ENCODE measurements around the gene NFKBIL1.
"Not testable (repeated sequence)": the region's sequence is repeated elsewhere in the genome, so short reads cannot be mapped to it uniquely, and the experiment has no call there.

NFKBIL1 gene

GRCh38 chr6:31544676-31545075, 2.7 kb upstream of the NFKBIL1 start:
- TF ChIP-seq TAF1 (IDR thresholded peaks at IDR 0.05; ENCODE audit: low read depth, low read length) (no peak), PAX5 (IDR thresholded peaks at IDR 0.05; ENCODE audit: insufficient read depth, low read length, severe bottlenecking) (no peak), POU2F2 (IDR thresholded peaks at IDR 0.05; ENCODE audit: low read depth, low read length) (no peak), SPI1 (IDR thresholded peaks at IDR 0.05; ENCODE audit: low read depth, low read length) (no peak), POLR2A (IDR thresholded peaks at IDR 0.05; ENCODE audit: low read depth, low read length) (no peak)
- DNase-seq (ENCODE audit: insufficient read length, low spot score) (no peak), FAIRE-seq (no peak)

- TF ChIP-seq PAX5 (IDR thresholded peaks at IDR 0.05; ENCODE audit: insufficient read depth, low read length, severe bottlenecking) (no peak), TAF1 (IDR thresholded peaks at IDR 0.05; ENCODE audit: low read depth, low read length) (no peak), POU2F2 (IDR thresholded peaks at IDR 0.05; ENCODE audit: low read depth, low read length) (no peak), POLR2AphosphoS5 (IDR thresholded peaks at IDR 0.05; ENCODE audit: low read depth, low read length) (no peak), POLR2A (IDR thresholded peaks at IDR 0.05; ENCODE audit: low read depth, low read length) (no peak), SPI1 (IDR thresholded peaks at IDR 0.05; ENCODE audit: low read depth, low read length) (no peak)
Observed at GRCh38 chr6:31545291-31545690, 2.1 kb upstream of the NFKBIL1 start.

GRCh38 chr6:31546339-31546957, 960 bp upstream of the NFKBIL1 start, which contains the start of gene ATP6V1G2:
Gene ATP6V1G2 (minus strand): TSS chr6:31546608. CDS start chr6:31546559, 49 bp downstream.
- DNase-seq (ENCODE audit: insufficient read length, low spot score) (no peak), FAIRE-seq (peak; percentile 83)
- TF ChIP-seq POU2F2 (IDR thresholded peaks at IDR 0.05; ENCODE audit: low read depth, low read length) (no peak), POLR2AphosphoS5 (IDR thresholded peaks at IDR 0.05; ENCODE audit: low read depth, low read length) (no peak), SPI1 (IDR thresholded peaks at IDR 0.05; ENCODE audit: low read depth, low read length) (no peak), PAX5 (IDR thresholded peaks at IDR 0.05; ENCODE audit: insufficient read depth, low read length, severe bottlenecking) (peak; percentile 26), POLR2A (IDR thresholded peaks at IDR 0.05; ENCODE audit: low read depth, low read length) (no peak), TAF1 (IDR thresholded peaks at IDR 0.05; ENCODE audit: low read depth, low read length) (no peak)

More at GRCh38 chr6:31545291-31545690, 2.1 kb upstream of the NFKBIL1 start:
- FAIRE-seq (no peak), DNase-seq (ENCODE audit: insufficient read length, low spot score) (no peak)

- no peak for DNase-seq (ENCODE audit: insufficient read length, low spot score)
- TF ChIP-seq SPI1 (IDR thresholded peaks at IDR 0.05; ENCODE audit: low read depth, low read length): no peak
- no peak for TF ChIP-seq POLR2AphosphoS5 (IDR thresholded peaks at IDR 0.05; ENCODE audit: low read depth, low read length)
- no peak for TF ChIP-seq POLR2A (IDR thresholded peaks at IDR 0.05; ENCODE audit: low read depth, low read length)
- TF ChIP-seq TAF1 (IDR thresholded peaks at IDR 0.05; ENCODE audit: low read depth, low read length): no peak
- no peak for TF ChIP-seq PAX5 (IDR thresholded peaks at IDR 0.05; ENCODE audit: insufficient read depth, low read length, severe bottlenecking)
- TF ChIP-seq POU2F2 (IDR thresholded peaks at IDR 0.05; ENCODE audit: low read depth, low read length): no peak
Observed at GRCh38 chr6:31547727-31548543, 527 bp downstream of the NFKBIL1 start.

GRCh38 chr6:31548544-31548873, 1.1 kb downstream of the NFKBIL1 start:
- DNase-seq (ENCODE audit: insufficient read length, low spot score) (no peak), FAIRE-seq (no peak)
- TF ChIP-seq POLR2AphosphoS5 (IDR thresholded peaks at IDR 0.05; ENCODE audit: low read depth, low read length): no peak
- no peak for TF ChIP-seq TAF1 (IDR thresholded peaks at IDR 0.05; ENCODE audit: low read depth, low read length)
- TF ChIP-seq POLR2A (IDR thresholded peaks at IDR 0.05; ENCODE audit: low read depth, low read length): no peak
- no peak for TF ChIP-seq PAX5 (IDR thresholded peaks at IDR 0.05; ENCODE audit: insufficient read depth, low read length, severe bottlenecking)
- no peak for TF ChIP-seq POU2F2 (IDR thresholded peaks at IDR 0.05; ENCODE audit: low read depth, low read length)
- TF ChIP-seq SPI1 (IDR thresholded peaks at IDR 0.05; ENCODE audit: low read depth, low read length): no peak

More at GRCh38 chr6:31547727-31548543, 527 bp downstream of the NFKBIL1 start:
- no peak for FAIRE-seq

GRCh38 chr6:31551371-31551770, 4.0 kb downstream of the NFKBIL1 start:
- peak; percentile 81 for FAIRE-seq

GRCh38 chr6:31556307-31556706, 8.9 kb downstream of the NFKBIL1 start:
- no peak for DNase-seq (ENCODE audit: insufficient read length, low spot score)
- TF ChIP-seq POLR2AphosphoS5 (IDR thresholded peaks at IDR 0.05; ENCODE audit: low read depth, low read length): no peak
- no peak for TF ChIP-seq PAX5 (IDR thresholded peaks at IDR 0.05; ENCODE audit: insufficient read depth, low read length, severe bottlenecking)
- no peak for TF ChIP-seq POU2F2 (IDR thresholded peaks at IDR 0.05; ENCODE audit: low read depth, low read length)
- no peak for TF ChIP-seq POLR2A (IDR thresholded peaks at IDR 0.05; ENCODE audit: low read depth, low read length)
- peak; percentile 80 for FAIRE-seq

More at GRCh38 chr6:31551371-31551770, 4.0 kb downstream of the NFKBIL1 start:
- DNase-seq (ENCODE audit: insufficient read length, low spot score): not testable (repeated sequence)

GRCh38 chr6:31557443-31558317, 10.3 kb downstream of the NFKBIL1 start:
- no peak for TF ChIP-seq POU2F2 (IDR thresholded peaks at IDR 0.05; ENCODE audit: low read depth, low read length)
- no peak for TF ChIP-seq POLR2A (IDR thresholded peaks at IDR 0.05; ENCODE audit: low read depth, low read length)
- TF ChIP-seq TAF1 (IDR thresholded peaks at IDR 0.05; ENCODE audit: low read depth, low read length): no peak
- TF ChIP-seq POLR2AphosphoS5 (IDR thresholded peaks at IDR 0.05; ENCODE audit: low read depth, low read length): no peak
- TF ChIP-seq SPI1 (IDR thresholded peaks at IDR 0.05; ENCODE audit: low read depth, low read length): no peak
- TF ChIP-seq PAX5 (IDR thresholded peaks at IDR 0.05; ENCODE audit: insufficient read depth, low read length, severe bottlenecking): no peak
- DNase-seq (ENCODE audit: insufficient read length, low spot score) (no peak), FAIRE-seq (no peak)

- TF ChIP-seq TAF1 (IDR thresholded peaks at IDR 0.05; ENCODE audit: low read depth, low read length) (no peak), POU2F2 (IDR thresholded peaks at IDR 0.05; ENCODE audit: low read depth, low read length) (no peak), PAX5 (IDR thresholded peaks at IDR 0.05; ENCODE audit: insufficient read depth, low read length, severe bottlenecking) (no peak), SPI1 (IDR thresholded peaks at IDR 0.05; ENCODE audit: low read depth, low read length) (no peak), POLR2AphosphoS5 (IDR thresholded peaks at IDR 0.05; ENCODE audit: low read depth, low read length) (no peak)
- FAIRE-seq (no peak), DNase-seq (ENCODE audit: insufficient read length, low spot score) (no peak)
Observed at GRCh38 chr6:31558318-31558625, 10.9 kb downstream of the NFKBIL1 start.

Data from GM12891 (cell line).